Kidney glomerular epithelial cell (primary cell): ENCODE measurements around the gene IL6.
"Not testable (repeated sequence)": the region's sequence is repeated elsewhere in the genome, so short reads cannot be mapped to it uniquely, and the experiment has no call there.

Experiments used
- DNase-seq: peaks from one replicate; lab custom pipeline; 2025; lab: John Stamatoyannopoulos, UW

The IL6 gene

DNA sequence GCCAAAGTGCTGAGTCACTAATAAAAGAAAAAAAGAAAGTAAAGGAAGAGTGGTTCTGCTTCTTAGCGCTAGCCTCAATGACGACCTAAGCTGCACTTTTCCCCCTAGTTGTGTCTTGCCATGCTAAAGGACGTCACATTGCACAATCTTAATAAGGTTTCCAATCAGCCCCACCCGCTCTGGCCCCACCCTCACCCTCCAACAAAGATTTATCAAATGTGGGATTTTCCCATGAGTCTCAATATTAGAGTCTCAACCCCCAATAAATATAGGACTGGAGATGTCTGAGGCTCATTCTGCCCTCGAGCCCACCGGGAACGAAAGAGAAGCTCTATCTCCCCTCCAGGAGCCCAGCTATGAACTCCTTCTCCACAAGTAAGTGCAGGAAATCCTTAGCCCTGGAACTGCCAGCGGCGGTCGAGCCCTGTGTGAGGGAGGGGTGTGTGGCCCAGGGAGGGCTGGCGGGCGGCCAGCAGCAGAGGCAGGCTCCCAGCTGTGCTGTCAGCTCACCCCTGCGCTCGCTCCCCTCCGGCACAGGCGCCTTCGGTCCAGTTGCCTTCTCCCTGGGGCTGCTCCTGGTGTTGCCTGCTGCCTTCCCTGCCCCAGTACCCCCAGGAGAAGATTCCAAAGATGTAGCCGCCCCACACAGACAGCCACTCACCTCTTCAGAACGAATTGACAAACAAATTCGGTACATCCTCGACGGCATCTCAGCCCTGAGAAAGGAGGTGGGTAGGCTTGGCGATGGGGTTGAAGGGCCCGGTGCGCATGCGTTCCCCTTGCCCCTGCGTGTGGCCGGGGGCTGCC, at the start of gene IL6:
Gene IL6, plus strand, starts transcription at position 294 of the 807 bp plus-strand sequence. Its CDS starts 63 bp downstream, at position 357.
- peak; percentile 47 for DNase-seq

DNA sequence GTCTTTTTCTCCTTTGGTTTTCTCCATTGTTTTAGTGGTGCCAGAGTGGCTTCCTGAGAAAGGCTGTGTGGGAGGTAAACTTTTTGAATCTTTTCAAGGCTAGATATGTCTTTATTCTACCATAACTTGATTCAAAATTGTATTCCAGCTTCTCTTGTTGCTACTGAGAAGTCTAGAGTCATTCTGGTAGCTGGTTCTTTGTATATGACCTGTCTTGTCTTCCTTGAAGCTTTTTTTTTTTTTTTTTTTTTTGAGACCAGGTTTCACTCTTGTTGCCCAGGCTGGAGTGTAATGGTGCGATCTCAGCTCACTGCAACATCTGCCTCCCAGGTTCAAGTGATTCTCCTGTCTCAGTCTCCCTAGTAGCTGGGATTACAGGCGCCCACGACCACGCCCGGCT, 49.7 kb upstream of the IL6 start:
- not testable (repeated sequence) for DNase-seq

DNA sequence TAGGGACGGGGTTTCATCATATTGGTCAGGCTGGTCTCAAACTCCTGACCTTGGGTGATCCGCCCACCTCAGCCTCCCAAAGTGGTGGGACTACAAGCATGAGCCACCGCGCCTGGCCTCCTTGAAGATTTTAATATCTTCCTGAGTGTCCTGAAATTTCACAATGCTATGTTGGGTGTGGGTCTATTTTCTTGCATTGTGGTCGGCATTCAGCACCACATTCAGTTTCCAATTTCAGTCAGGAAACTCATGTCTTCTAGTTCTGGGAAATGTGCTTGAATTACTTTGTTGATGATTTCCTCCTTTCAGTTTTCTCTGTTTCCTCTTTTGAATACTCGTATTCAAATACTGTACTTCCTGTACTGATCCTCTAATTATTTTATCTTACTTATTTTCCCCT, 49.3 kb upstream of the IL6 start:
- DNase-seq = no peak

DNA sequence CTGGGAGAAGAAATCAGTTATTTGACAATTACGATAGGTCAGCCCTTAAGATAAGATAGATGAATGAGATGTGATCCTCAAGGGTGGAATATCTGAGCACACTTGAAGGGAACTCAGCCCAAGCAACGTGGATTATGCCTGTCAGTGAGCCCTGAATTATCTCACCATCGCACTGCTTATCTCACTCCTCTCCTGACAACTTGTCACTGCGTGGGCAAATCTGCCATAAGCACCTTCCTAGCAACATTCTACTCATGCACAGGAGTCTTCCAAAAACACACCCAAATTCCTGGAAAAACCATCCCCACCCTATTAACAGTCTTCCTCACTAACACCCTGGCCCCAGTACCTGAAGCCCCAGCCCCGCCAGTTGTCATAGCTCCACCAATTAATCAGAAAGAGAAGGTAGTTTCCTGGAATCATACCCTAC, 46.5 kb upstream of the IL6 start:
- no peak for DNase-seq

DNA sequence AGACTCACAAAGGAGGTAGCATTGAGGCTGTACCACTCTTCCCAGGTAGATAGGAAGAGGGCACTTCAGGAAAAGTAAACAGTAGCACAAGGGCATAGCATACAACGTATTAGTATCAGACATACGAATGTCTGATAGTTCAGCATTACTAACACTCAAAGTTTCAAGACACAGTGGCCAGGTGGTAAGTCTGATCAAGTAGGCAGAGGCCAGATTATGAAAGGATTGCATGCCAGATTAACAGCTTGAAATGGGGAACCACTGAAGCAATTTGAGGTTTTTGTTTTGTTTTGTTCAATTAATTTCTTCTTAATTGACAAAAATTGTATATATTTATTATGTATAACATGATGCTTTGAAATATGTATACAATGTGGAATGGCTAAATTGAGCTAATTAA, 45.7 kb upstream of the IL6 start:
- no peak for DNase-seq

DNA sequence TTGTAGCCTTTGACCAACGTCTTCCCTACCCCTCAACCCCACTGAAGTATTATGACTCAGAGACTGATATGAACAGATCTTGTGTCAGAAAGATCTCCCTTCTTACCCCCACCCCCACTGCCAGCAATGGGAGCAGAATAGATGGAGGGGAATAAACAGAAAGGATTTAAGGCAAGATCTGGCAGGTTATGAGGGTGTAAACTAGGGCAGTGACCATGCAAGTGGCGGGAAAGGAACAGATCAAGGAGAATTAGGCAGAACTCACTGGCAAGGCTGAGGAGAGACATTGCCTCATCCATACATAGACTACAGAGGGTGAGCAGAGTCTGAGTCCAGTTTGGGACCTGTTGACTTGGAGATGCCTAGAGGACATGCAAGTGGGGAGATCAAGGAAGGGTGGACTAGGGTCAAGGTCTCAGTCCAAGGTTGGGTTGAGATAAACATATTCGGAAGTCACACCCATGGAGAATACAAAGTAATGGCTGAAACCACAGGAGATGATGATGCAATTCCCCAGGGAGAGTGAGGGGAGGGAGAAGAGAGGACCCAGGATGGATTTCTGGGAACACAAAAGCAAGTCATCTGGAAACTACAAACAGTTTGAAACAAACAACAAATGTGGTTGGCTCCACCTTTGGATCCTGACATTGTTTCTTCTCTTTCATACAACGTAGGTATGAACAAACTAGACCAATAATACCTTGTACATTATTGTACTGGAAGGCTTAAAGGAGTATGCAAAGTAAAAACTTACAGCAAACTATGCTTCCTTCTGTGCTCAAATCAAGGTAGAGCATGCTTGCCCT, 44.9 kb upstream of the IL6 start:
- no peak for DNase-seq

DNA sequence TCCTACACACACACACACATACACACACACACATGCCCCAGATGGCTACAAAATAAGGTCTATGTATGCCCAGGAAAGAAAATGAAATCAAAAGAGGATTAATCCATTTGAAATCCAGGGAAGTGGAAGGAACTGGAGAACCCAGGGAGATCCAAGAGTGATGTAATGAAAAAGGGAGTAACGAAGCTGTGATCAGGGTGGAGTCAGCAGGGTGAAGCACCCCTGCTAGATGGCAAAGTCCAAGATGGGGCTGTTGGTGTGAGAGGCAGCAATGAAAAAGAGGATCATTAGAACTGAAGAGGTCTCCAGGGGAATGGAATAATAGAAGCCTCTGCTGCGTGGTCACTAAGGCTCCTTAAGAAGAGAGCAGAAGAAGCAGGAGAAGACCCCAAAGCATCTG, 43.6 kb upstream of the IL6 start:
- no peak for DNase-seq

DNA sequence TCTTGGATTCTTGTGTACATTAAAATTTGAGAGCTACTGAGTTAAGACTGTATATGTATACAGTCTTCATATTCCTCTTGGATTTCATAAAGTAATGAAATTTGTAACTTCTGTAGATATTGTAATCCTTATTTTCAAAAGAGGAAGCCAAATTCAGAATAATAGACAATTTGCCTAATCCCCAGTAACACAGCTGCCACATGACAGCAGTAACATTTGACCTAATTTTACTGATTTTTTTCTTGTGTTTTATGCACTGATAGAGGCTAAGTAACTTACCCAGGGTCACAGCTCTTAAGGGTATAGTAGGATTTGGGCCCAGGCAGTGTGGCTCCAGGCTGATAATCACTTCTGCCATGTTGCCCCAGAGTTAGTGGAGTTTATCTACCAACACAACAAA, 40.4 kb upstream of the IL6 start:
- no peak for DNase-seq

DNA sequence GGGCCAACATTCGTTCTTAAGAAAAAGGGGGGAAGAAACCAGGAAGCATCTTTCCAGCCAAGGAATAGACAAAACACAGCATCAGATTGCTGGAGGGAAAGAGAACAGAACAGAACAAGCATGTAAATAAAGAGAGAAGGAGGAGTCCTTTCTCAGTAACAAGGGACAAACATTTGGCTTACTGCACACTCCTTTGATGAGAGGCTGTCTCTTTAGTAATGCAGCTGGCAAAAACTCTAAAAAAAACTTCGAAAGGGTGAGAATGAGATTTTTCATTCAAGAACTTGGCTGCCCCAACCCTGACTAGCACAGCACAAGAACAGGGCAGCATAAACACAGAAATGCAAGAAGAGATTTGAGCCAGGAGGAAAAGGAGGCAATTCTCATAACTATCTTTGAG, 38.9 kb upstream of the IL6 start:
- no peak for DNase-seq

DNA sequence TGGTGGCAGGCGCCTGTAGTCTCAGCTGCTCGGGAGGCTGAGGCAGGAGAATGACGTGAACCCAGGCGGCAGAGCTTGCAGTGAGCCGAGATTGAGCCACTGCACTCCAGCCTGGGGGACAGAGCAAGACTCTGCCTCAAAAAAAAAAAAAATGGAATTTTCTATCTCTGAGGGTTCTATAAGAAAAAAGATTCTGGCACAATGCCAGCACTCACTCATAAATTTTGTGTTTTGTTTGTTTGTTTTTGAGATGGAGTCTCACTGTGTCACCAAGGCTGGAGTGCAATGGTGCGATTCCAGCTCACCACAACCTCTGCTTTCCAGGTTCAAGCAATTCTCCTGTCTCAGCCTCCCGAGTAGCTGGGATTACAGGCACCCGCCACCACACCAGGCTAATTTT, 38.1 kb upstream of the IL6 start:
- not testable (repeated sequence) for DNase-seq

DNA sequence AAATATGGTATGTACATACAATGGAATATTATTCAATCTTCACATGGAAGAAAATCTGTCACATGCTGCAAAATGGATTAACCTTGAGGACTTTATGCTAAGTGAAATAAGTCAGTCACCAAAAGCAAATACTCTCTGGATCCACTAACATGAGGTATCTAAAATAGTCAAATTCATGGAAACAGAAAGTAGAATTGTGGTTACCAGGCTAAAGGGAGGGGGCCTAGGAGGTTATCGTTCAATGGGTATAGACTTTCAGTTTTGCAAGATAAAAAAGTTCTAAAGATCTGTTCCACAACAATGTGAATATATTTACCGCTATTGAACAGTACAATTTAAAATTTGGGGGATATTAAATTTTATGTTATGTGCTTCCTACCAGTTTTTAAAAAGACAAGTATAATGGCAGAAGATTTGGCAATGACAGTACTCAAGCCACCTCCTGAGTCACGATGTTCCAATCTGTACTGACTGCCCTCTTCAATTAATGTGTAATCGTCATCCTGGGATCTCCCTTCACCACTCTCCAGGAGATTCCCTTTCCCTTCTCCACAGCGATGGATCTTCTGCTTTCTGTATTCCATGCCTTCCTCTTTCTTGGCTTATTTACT, 32.3 kb upstream of the IL6 start:
- DNase-seq = no peak

DNA sequence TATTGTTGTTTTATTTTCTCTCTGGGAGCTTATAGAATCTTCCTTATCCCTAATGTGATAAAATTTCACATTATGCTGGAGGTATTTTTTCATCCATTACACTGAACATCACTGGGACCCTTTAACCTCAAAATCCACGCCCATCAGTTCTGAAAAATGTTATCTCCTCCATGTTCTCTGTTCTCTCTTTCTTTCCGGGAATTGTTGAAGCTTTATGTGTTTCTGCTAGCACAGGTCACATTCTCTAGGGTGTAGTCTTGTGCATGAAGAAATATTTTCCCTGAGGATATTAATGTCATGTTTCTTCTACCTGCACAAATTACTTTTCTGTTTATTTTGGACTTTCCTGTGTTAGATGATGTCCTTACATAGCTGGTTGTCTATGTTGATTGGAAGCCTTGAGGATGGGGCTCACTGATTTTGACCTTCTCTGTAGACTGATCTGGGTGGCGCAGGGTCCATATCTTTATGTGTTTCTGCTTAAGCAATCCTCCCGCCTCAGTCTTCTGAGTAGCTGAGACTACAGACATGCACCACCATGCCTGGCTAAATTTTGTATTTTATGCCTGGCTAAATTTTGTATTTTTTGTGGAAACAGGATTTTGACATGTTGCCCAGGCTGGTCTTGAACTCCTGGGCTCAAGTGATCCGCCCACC, 31.4 kb upstream of the IL6 start:
- DNase-seq = no peak

DNA sequence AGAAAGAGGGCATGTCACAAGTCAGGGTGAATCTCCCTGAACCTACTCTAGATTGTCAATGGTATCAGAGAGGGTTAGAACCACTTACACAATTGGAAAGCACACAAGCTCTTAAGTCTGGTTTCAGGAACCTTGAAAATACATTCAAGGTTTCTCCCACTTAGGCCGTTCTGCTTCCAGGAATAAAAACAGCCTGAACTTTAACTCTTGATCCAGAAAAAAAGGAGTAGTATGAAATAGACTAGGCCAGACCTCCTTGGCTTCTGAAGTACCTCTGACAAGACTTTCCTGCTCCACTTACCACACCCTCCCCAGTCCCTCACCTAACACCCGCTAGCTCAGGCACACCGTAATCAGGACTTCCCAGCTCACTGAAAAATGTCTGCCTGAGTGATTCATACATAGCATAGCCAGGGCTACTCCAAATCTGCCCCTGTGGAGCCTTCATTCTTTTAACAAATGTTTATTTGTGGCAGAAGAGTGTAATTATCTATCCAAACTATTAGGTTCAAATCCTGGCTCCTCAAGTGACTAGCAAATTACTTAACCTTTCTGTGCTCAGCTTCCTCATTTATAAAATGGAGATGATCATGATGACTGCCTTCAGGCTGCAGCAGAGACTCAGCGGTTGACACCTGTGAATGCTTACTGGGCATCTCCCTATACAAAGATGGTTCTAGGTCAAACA, 30.3 kb upstream of the IL6 start:
- no peak for DNase-seq

DNA sequence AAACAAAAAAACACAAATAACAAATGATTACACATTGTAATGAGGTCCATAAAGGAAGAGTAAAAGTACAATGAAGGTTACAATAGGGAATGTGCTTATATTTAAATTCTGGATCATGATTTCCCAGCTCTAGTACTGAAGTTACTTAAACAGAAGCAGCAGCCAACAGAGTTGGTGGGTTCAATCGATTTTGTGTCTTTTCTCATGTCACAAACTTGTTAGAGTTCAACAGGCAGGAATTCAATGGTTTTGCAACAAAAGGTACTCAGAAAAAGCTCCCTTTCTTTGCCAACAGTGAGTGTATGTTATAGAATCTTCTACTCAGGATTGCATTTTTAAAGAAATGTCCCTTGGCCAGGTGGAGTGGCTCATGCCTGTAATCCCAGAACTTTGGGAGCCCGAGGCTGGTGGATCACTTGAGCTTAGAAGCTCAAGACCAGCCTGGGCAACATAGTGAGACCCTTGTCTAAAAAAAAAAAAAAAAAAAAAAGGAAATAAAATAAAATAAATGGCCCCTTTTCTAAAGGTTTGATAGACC, 29.6 kb upstream of the IL6 start:
- DNase-seq = no peak

DNA sequence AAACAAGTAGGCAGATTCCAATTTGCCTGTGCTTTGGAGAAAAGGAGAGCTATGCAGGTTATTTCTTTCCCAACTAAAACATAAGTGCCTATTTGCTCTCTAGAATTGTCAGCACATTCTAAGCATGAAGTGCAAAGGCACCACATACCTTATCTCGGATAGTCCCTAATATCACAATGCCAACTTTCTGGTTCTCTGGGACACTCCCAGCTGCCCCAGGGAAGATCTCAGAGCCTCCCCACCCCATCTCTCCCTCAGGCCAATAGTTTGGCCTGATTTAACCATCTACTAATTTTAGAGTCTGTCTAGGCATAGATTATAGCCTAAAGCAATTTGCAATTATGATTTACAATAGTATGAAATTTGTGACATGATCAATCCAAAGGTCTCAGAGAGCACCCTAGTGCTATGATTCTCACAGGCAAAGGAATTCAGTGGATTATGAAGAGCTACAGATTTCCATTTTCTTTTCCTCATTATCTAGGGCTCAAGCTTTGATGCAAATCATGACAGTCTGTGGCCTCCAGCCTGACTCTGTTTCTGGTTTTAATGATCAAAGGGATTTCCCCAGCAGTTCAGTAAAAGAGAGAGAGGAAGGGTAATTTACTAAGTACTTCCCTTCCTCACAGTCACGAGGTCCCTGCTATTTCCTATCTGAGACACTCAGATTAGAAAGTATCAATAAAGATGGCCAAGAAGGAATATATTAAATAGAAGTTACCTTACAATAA, 29.0 kb upstream of the IL6 start:
- no peak for DNase-seq

DNA sequence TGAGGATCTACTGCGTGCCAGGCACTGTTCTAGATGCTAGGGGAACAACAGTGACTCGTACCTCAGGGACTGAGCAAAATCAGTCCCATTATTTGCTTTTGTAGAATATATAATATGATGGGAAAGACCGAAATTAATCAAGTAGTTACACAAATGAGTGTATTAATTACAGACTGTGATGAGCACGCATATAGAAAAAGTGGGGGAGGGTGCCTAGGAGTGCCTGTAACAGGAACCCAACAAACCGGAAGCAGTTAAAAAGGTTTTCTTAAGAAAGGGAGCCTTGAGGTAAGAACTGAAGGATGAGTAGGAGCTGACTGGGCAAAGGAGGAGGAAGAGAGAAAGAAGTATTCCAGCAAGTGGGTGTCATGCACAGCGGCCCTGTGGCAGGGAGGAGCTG, 28.2 kb upstream of the IL6 start:
- DNase-seq = no peak

DNA sequence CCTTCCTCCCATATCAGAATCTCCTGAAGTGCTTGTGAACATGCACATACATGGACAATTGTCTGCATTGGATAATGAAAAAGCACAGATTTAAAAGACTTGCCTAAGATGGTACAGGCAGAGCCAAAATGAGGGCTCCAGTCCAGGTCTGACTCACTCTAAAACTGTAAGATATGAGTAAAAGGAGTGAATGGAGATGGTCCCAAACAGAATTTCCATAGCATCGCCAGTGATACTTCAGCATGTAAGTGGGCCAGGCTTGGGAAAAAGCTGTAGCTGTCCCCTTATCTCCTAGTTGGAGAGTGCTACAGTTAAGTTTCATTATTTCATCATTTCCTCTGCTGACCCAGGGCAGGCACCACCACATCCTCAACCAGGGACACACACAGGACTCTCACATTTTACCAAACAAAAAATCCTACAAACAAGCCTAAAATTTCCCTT, 26.4 kb upstream of the IL6 start:
- DNase-seq = no peak

DNA sequence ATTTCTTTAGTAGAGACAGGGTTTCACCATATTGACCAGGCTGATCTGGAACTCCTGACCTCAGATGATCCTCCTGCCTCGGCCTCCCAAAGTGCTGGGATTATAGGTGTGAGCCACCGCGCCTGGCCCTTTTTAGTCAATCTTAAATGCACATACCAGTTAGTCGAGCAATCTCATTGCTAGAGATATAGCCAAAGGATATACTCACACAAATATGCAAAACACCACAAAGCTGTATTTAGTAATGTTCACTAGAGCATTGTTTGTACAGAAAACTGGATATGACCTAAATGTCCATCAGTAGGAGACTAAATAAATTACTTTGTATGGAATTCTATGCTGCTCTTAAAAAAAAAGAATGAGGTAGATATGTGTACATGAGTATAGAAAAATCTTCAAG, 24.5 kb upstream of the IL6 start:
- DNase-seq = no peak

DNA sequence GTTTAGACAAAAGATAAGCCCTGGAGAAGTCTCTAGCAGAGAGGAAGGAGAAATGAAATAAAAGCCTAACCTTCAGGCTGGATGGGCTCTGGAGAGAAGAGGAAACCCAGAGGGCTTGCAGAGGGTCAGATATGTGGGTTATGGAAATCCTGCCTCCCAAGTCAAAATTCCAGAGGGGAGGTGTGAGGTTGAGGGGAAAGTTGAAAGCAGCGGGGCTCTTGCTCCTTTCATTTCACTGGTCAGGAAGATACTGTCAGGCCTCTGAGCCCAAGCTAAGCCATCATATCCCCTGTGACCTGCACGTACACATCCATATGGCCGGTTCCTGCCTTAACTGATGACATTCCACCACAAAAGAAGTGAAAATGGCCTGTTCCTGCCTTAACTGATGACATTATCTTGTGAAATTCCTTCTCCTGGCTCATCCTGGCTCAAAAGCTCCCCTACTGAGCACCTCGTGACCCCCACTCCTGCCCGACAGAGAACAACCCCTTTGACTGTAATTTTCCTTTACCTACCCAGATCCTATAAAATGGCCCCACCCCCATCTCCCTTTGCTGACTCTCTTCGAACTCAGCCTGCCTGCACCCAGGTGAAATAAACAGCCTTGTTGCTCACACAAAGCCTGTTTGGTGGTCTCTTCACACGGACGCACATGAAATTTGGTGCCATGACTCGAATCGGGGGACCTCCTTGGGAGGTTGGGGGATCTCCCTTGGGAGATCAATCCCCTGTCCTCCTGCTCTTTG, 23.7 kb upstream of the IL6 start:
- not testable (repeated sequence) for DNase-seq
